NCI-H187 (cell line): ENCODE measurements around the gene RGS9BP.
"Not testable (repeated sequence)": the region's sequence is repeated elsewhere in the genome, so short reads cannot be mapped to it uniquely, and the experiment has no call there.

Experiments used
- DNase-seq, 2 experiments: peaks; one replicate each; lab custom pipeline; 2025; lab: John Stamatoyannopoulos, UW

The RGS9BP gene, protein sequence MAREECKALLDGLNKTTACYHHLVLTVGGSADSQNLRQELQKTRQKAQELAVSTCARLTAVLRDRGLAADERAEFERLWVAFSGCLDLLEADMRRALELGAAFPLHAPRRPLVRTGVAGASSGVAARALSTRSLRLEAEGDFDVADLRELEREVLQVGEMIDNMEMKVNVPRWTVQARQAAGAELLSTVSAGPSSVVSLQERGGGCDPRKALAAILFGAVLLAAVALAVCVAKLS

DNA sequence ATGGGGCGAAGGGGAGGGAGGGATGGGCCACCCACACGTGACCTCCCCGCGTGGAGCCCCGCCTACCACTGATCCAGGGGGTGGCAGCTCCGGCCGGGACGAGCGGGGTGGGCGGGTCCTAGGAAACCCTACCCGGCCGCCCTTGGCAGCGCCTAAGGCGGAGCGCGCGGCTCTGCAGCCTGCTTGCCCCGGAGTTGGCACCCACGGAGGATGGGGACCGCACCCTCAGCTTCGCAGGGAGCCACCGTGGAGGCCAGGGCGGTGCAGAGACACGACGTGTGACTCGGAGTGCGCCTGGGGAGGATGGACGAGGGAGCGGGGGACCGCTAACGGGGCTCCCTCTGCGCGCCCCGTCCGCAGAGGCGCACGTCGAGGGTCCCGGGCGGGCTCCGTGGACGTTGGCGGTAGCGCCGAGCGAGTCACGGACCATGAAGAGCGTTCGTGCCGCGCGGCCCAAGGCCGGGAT is at the start of gene RGS9BP:
Gene RGS9BP (plus strand): TSS at position 129 of the 466 bp plus-strand sequence. CDS start 416 bp downstream, outside the sequence.
- peak; percentile 56 to 63 for DNase-seq

DNA sequence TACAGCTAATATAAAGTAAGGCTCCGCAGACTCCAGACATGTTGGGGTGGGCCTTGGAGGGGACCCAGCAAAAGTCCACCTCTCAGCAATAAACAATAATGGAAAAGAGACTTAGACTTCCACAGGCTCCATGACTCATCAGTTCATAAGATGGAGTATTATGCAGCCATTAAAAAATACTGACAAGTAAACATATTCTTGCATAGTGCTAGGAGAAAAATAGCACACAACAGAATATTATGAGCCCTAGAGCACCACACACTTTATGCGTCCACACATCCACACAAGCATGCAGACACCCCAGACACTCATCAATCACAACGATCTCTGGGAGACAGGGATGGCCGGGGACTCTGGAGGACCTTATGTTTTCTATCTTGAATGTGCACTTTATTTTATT is 48.7 kb upstream of the RGS9BP start:
- DNase-seq, result no peak

DNA sequence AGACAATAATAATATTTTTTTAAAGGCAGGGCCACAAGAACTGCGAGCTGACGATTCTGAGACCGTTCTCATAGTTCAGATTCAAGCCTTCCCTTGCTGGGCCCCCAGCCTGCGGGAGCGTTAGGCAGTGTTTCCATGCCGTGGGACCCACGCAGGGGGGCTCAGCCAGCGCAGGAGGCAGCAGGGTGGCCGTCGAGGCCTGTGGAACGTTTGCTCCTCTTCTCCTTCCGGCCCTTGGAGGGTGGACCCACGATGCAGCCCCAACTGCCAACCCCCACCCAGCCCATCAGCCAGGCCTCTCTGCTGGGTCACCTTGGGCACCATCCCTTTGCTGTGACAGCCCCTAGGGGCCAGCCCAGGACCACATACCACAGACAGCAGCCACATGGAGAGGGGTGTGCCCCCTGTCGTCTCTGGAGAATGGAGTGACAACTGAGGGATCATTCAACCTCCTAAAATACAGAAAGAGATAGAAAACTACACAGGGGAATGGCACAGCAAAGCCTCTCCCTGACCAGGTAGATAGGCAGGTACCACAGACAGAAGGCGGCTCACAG is 47.9 kb upstream of the RGS9BP start:
- DNase-seq, result no peak

DNA sequence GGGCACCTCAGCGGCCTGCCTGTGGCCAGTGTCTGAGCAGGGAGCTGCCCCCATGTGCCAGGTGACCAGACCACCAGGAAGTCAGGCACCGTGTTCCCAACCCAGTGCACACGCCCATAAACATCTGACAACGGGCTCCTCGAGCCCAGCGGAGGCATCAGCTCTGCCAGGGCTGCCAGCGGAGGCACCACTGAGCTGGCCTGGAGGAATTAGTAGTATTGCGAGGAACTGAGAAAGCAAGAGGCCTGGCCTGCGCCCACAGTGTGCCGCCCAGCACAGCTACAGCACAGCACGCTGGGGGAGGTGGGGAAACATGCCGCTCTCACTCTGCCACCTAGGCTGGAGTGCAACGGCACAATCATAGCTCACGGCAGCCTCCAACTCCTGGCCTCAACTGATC is 45.3 kb upstream of the RGS9BP start:
- DNase-seq, result no peak

DNA sequence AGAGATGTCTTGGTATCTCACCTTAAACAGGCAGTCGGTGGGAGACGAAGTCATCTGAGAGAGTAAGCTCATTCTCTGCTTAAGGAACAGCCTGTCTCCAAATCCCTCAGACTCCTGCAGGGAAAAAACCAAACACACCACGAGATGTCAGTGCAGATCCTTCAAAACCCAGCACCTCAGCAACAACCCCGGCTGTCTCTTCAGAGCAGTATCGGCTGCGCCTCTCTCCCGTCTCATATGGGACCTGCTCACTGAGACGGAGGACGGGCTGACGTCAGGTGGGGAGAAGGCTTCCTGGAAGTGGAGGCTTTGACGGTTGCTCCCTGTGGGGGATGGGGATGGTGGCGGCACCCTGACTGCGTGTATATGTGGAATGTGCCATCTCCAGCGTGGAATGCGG is 44.3 kb upstream of the RGS9BP start:
- no peak for DNase-seq

DNA sequence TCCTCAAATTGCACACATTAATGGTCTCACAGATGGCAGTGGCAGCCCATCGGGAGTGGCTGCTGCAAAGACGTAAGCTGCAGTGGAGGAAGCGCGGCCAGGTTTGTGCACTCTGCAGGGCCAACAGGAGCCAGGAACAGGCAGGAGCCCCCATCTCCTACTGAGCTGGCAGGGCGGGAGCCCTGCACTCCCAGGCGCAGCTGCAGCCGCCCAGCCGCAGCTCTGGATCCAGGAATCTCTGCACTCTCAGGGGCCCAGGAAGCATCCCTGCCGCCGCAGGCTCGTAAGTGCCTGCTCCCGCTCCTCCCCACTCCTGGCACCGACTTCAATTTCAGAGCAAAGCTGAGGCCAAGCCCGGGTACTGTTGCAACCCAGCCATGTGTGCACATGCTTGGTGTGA is 38.2 kb upstream of the RGS9BP start:
- no peak for DNase-seq

DNA sequence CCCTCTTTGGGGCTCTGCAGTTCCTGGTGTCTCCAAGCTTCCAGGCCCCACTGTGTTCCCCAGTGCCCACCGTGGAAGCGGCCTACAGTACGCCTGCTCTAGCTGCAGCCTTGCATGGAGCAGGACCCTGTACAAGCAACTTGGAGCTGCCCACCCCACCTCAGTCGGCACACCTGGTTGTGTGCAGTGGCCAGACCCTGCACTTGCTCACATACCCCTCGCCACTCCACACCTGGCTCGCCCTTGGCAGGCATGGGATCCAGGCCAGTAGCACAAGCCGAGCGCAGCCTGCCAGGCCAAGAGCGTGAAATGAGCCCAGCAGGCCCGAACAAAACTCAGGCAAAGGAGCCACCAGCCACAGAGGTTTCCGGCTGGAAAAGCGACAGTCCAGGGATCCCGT is 37.0 kb upstream of the RGS9BP start:
- no peak for DNase-seq

DNA sequence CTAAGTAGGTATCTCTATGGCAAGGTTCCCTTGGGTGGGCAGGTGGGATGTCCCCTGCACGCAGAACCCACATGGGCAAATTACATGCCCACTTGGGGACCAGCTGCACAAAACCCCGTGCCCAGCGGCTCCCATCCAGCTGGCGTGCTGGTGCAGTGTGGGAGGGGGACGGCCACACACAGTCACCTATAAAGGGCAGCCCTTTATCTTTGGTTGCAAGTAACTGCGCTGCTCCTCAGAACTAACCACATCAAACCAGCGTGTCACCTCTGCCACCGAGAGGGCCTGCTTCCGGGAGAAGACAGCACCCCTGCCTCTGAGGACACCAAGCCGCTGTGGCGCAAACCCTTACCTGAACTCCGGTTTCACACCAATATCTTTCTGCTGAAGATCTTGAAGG is 32.9 kb upstream of the RGS9BP start:
- DNase-seq, result no peak

DNA sequence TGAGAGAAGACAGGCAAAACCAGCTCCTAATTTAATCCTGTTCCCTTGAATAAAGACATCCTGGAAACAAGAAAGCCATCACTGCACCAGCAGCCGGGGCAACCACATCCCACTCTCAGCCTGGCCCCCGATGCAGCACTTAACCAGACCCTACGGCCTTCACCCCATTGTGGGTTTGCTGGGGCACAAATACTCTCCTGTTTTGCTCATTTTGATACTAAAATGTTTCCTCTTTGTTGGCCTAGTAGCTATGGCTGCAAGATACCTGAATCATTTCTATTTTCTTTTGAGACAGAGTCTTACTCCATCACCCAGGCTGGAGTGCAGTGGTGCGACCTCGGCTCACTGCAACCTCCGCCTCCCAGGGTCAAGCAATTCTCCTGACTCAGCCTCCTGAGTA is 29.1 kb upstream of the RGS9BP start:
- DNase-seq, result no peak

DNA sequence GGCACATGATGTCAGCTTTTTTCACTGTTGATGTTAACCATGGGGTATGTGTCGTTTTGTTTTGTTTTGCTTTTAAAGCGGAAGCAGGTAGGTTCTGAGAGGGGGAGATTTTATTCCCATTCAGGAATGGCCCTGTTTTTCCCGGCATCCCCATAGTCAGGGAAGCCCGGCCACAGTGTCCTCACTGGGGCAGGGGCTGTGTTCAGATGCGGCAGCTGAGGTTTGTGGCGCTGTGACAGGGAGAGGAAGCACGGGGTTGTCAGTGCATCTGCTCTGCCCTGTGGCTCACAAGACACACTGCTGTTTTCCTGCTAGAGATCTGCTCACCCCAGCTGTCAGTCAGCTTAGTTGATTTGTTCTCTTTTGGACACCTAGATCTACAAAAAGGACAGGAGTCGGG is 28.3 kb upstream of the RGS9BP start:
- no peak for DNase-seq

DNA sequence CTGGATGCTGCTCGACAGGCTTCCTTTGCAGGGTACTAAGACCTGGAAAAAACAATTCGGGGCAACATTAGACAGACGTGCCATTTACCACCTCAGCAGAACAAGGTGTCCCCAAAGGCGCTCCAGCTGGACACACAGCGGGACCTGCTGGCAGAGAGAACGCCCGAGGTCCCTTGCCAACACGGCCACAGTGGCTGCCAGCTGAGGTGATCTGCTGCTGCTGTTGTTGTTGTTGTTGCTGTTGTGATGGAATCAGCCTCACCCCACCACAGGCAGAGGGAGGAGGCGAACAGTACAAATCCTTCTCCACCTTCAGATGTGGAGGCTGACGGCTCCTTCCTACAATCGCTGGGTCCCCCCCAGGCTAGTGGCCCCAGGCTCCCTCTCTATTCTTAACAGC is 25.9 kb upstream of the RGS9BP start:
- no peak for DNase-seq

DNA sequence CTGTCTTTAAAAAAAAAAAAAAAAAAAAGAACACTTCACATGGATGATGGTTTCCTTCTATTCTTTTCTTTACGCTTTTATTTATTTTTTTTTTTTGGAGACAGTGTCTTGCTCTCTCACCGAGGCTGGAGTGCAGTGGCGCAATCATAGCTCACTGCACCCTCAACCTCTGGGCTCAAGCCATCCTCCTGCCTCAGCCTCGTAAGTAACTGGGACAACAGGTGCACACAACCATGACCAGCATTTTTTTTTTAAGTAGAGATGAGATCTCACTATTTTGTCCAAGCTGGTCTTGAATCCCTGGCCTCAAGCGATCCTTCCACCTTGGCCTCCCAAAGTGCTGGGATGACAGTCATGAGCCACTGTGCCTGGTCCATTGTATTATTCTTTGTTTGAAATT is 25.0 kb upstream of the RGS9BP start:
- no peak for DNase-seq

DNA sequence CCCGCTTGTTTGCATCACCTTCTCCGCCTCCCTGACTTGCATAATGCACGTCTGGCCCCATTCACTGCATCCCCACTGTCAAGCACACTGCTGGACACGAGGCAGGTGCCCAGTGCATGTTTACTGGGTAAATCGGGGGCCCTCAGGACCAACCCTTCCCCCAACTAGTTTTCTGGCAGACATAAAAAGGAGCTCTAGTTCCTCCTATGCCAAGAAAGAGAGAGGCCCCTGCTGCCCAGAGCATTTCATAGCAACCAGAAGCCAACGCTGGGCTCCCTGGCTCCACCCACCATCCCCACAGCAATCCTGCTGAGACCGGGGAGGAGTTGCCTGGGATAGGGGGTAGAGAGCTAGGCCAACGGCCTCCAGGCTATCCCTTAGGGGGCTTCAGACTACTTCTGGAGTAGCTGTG is 23.9 kb upstream of the RGS9BP start:
- no peak for DNase-seq

DNA sequence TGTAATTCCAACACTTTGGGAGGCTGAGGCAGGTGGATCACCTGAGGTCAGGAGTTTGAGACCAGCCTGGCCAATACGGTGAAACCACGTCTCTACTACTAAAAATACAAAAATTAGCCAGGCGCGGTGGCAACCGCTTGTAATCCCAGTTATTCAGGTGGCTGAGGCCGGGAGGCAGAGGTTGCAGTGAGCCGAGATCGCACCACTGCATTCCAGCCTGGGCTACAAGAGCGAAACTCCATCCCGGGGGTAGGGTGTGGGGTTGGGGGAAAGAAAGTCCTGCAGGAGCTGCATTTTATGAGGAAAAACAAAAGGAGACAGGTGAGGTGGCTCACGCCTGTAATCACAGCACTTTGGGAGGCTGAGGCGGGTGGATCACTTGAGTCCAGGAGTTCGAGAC is 23.3 kb upstream of the RGS9BP start:
- not testable (repeated sequence) for DNase-seq

DNA sequence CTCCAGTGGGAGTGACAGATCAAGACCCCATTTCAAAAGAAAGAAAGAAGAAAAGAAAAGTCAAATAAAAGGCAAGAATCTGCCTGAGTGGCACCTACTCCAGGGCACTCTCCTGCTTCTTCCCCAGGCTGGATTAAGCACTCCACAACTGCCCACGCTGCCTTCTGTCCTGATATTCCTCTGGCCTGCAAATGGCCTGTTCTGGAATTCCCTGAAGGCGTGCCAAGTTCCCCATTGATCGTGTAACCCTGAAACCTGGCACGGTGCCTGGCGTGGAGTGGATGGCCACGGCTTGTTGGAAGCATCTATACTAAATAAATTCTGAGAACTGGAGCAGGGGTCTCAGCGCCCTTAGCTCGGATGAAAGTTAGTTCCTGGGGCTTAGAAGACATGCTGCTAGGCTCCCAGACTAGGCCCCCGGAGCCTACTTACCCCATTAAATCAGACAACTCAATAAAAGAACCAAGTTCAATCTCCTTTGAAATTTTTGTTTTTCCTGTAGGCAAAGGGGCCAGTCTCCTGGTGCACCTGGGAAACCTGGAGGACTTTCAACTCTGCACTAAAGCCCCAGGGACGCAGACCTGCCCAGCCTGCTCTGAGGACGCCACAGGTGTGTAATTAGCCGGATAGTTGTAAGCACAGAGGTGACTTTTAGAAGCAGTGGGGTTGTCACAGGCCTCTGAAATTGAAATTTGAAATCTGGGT is 22.6 kb upstream of the RGS9BP start:
- DNase-seq, result no peak

DNA sequence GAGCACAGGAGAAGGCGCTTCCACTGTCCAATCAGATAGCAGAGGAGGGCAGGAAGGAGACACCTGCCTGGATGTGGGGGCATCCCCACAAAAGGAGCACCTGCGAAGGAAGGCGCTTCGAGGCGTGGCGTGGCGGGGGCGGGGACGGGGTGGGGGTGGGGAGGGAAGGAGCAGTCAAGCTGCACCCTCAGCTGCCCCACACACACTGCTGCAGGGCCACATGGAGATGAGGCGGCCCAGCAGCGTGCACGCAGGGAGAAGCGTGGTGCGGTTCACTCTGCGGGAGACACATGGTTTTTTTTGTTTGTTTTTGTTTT is 22.1 kb upstream of the RGS9BP start:
- no peak for DNase-seq

DNA sequence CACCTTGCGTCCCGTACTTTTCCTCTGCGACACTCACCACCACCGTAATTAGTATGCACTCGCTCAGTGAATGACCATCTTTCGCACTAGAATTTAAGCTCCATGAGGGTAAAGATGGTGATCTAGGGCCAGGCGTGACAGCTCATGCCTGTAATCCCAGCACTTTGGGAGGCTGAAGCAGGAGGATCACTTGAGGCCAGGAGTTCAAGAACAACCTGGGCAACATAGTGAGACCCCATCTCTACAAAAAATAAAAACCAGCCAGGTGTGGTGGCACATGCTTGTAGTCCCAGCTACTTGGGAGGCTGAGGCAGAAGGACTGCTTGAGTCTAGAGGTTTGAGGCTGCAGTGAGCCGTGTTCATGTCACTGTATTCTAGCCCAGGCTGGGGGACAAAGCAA is 19.3 kb upstream of the RGS9BP start:
- not testable (repeated sequence) for DNase-seq

DNA sequence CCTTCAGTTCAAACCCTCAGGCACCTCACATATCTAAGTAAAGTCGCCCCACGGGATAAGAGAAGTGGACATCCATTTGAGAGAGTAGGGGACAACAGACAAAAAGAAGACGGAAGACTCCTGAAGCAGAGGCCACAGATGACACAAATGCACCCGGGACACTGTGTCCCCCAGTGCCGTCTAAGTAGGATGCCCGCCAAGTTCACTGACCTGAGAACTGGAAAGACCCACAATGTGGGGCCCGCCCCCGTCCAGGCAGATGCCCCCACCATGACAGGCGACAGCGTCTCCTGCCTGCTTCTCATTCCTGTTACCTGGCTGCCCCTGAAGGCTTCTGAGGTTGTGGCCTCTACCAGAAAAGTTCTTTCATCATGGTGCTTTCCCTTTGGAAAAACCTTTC is 17.6 kb upstream of the RGS9BP start:
- DNase-seq, result no peak

DNA sequence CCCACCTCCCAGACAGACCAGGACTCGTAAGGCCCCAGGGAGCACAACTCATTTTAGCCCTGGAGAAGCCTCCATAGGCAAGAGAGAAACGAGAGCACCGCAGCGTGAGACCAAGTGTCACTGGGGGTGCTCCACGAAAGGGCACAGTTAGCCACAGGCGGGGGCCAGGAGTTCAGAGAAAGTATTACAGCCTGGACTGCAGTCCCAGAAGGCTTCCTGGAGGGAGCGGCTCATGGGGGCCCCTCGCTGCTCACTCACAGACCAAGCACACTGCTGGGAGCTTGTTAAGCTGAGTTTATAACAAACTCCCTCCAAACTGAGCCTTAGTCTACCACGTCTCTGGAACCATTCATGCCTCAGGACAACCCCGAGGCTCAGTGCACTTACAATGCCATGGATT is 17.1 kb upstream of the RGS9BP start:
- DNase-seq, result no peak

DNA sequence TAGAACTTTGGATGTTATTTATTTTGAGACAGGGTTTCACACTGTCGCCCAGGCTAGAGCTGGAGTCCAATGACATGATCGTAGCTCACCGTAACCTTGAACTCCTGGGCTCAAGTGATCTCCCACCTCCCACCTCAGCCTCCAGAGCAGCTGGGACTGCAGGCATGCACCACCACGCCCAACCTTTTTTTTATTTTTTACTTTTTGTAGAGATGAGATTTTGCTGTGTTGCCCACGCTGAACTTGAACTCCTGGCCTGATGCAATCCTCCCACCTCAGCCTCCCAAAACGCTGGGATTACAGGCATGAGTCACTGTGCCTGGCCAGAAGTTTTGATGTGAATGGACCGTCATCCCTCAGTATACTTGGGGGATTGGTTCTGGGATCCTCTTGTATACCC is 14.3 kb upstream of the RGS9BP start:
- no peak for DNase-seq

DNA sequence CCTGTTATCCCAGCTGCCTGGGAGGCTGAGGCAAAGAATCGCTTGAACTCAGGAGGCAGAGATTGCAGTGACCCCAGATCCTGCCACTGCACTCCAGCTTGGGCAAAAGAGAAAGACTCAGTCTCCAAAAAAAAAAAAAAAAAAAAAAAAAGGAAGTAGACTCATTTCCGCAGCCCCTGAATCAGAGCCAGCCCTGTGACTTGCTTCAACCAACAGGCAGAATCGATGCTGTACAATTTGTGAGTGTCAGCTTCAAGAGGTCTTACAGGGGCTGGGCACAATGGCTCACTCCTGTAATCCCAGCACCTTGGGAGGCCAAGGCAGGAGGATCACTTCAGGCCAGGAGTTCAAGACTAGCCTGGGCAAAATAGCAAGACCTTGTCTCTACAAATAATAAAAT is 13.5 kb upstream of the RGS9BP start:
- DNase-seq, result no peak

DNA sequence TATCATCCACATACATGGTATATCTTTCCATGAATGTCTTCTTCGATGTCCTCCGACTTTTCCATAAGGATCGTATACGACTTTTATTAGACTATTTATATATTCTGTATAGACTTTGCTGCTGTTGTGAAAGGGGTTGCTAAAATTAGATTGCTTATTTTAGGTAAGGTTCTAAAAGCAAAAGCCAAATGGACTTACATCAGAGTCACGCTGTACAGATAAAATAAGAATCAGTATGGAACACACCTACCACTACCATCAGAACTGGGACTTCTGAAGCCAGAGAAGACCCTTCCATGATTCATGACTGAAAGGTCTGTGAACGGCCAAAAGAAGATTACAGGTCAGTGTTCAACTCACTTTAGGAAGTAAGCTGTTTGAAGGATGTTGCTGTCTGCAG is 9.6 kb upstream of the RGS9BP start:
- DNase-seq, result no peak

DNA sequence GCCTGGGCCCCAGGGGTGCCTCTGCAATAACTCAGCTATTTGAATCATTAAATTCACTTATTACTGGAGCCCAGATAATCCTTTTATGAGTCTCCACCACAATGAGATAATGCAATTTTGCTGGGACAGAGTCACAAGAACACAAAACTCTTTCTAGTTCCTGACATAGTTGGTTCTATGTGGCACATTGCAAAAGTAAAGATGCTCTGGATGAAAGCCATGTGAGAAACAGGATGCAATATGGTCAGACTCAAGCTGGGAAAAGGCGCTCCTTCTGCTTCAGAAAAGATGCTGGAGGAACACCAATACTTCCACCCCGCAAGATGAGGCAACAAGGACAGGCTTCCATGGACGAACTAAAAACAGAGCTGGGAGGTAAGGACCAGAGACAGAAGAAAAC is 6.3 kb upstream of the RGS9BP start:
- no peak for DNase-seq
